ENCODE measurements around the gene MLIP.

MLIP gene

DNA sequence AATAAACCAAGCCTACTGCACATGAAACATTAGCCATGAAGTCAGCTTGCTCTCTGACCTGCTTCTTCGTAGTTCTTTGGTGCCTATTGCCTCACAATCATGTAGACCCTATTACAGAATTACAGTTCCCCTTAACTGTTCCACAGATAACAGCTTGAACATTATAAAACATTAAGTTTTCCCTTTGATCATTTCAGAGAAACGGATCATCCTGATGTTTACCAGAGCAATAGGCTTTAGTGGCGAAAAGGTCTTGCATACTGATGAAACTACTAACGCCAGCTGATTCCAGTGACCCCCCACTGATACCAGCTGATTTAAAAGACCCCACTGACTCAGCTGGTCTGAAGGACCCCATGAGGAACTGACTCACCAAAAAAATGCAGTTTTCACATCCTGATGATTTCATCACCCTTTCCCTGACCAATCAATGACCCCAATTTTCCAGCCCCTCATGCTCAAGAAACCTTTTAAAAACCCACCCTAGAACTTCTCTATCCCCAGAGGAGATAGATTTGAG, 39.4 kb upstream of the MLIP start:
- no peaks in the 10 kb centered on the region for H3K79me1 ChIP-seq (ENCODE audit: low read length)
- no peak overlapping the region for H2AK5ac ChIP-seq (ENCODE audit: low read length)
- no peaks in the 10 kb centered on the region for H3K27me3 ChIP-seq (ENCODE audit: insufficient read depth, low read length)
- H2AFZ ChIP-seq (ENCODE audit: insufficient read depth, low read length, poor library complexity) = no peak overlapping the region
- no peak overlapping the region for H3K4ac ChIP-seq (ENCODE audit: low read depth, low read length)
- no peaks in the 10 kb centered on the region for H3K9me3 ChIP-seq (ENCODE audit: insufficient read depth, low read depth, low read length)
- no peak overlapping the region for H2BK120ac ChIP-seq (ENCODE audit: insufficient read depth, low read length, poor library complexity)
- no peak overlapping the region for H3K23ac ChIP-seq (ENCODE audit: low read length)
- no peak overlapping the region for H4K91ac ChIP-seq (ENCODE audit: low read depth, low read length)
- no peak overlapping the region for H3K18ac ChIP-seq (ENCODE audit: low read length)
- no peak overlapping the region for H3K4me3 ChIP-seq (ENCODE audit: low read depth, low read length)
- DNase-seq = no peak
- H3K9ac ChIP-seq (ENCODE audit: low read length) = no peak overlapping the region
- H3K4me2 ChIP-seq (ENCODE audit: low read length) = no peak overlapping the region
- no peaks in the 10 kb centered on the region for H3K79me2 ChIP-seq (ENCODE audit: control insufficient read depth, insufficient read depth, low read length, poor library complexity)
- no peak overlapping the region for H3K14ac ChIP-seq (ENCODE audit: low read length)
- H4K12ac ChIP-seq (ENCODE audit: low read depth, low read length) = no peak overlapping the region
- H4K8ac ChIP-seq (ENCODE audit: low read depth, low read length) = no peak overlapping the region
- no peak overlapping the region for H3K27ac ChIP-seq (ENCODE audit: low read depth, low read length)
- H2BK5ac ChIP-seq (ENCODE audit: low read depth, low read length, poor library complexity) = no peak overlapping the region
- no peaks in the 10 kb centered on the region for H3K4me1 ChIP-seq (ENCODE audit: control insufficient read depth in 1 of 2, insufficient read depth in 2 of 2, low read length in 2 of 2)
- no CpG with 5 or more reads among the region's 4 CpGs for WGBS (ENCODE audit: extremely low coverage, insufficient coverage, insufficient read length)
- H3K36me3 ChIP-seq (ENCODE audit: control insufficient read depth in 1 of 2, insufficient read depth in 2 of 2, low read length in 2 of 2) = no peaks in the 10 kb centered on the region
- no peak overlapping the region for H2BK12ac ChIP-seq (ENCODE audit: low read length)

- Histone ChIP-seq H3K4ac (ENCODE audit: low read depth, low read length) (no peak overlapping the region), H3K27me3 (ENCODE audit: insufficient read depth, low read length) (no peaks in the 10 kb centered on the region), H2BK5ac (ENCODE audit: low read depth, low read length, poor library complexity) (no peak overlapping the region), H3K4me1 (ENCODE audit: control insufficient read depth in 1 of 2, insufficient read depth in 2 of 2, low read length in 2 of 2) (no peaks in the 10 kb centered on the region), H3K79me2 (ENCODE audit: control insufficient read depth, insufficient read depth, low read length, poor library complexity) (no peaks in the 10 kb centered on the region), H3K4me3 (ENCODE audit: low read depth, low read length) (no peak overlapping the region), H3K14ac (ENCODE audit: low read length) (no peak overlapping the region), H4K91ac (ENCODE audit: low read depth, low read length) (no peak overlapping the region), H3K4me2 (ENCODE audit: low read length) (no peak overlapping the region), H3K9me3 (ENCODE audit: insufficient read depth, low read depth, low read length) (no peaks in the 10 kb centered on the region), H2AK5ac (ENCODE audit: low read length) (no peak overlapping the region), H3K79me1 (ENCODE audit: low read length) (no peaks in the 10 kb centered on the region), H3K27ac (ENCODE audit: low read depth, low read length) (no peak overlapping the region), H4K12ac (ENCODE audit: low read depth, low read length) (no peak overlapping the region), H3K23ac (ENCODE audit: low read length) (no peak overlapping the region), H2AFZ (ENCODE audit: insufficient read depth, low read length, poor library complexity) (no peak overlapping the region), H2BK12ac (ENCODE audit: low read length) (no peak overlapping the region), H3K9ac (ENCODE audit: low read length) (no peak overlapping the region), H2BK120ac (ENCODE audit: insufficient read depth, low read length, poor library complexity) (no peak overlapping the region), H3K18ac (ENCODE audit: low read length) (no peak overlapping the region), H3K36me3 (ENCODE audit: control insufficient read depth in 1 of 2, insufficient read depth in 2 of 2, low read length in 2 of 2) (no peaks in the 10 kb centered on the region), H4K8ac (ENCODE audit: low read depth, low read length) (no peak overlapping the region)
- DNase-seq = no peak
- WGBS (ENCODE audit: extremely low coverage, insufficient coverage, insufficient read length) = no CpG with 5 or more reads among the region's 2 CpGs
Measured at GRCh38 chr6:54072635-54073313, 38.5 kb upstream of the MLIP start.

GRCh38 chr6:54073487-54073886, 37.8 kb upstream of the MLIP start:
- no peak overlapping the region for H2AFZ ChIP-seq (ENCODE audit: insufficient read depth, low read length, poor library complexity)
- no CpG with 5 or more reads among the region's 2 CpGs for WGBS (ENCODE audit: extremely low coverage, insufficient coverage, insufficient read length)

GRCh38 chr6:54074109-54074508, 37.1 kb upstream of the MLIP start:
- H3K79me2 ChIP-seq (ENCODE audit: control insufficient read depth, insufficient read depth, low read length, poor library complexity) = no peaks in the 10 kb centered on the region

More at GRCh38 chr6:54073487-54073886, 37.8 kb upstream of the MLIP start:
- no peak overlapping the region for H3K9ac ChIP-seq (ENCODE audit: low read length)
- H2BK5ac ChIP-seq (ENCODE audit: low read depth, low read length, poor library complexity) = no peak overlapping the region
- no peak overlapping the region for H3K23ac ChIP-seq (ENCODE audit: low read length)
- no peak overlapping the region for H3K27ac ChIP-seq (ENCODE audit: low read depth, low read length)
- H4K91ac ChIP-seq (ENCODE audit: low read depth, low read length) = no peak overlapping the region
- no peaks in the 10 kb centered on the region for H3K9me3 ChIP-seq (ENCODE audit: insufficient read depth, low read depth, low read length)
- H3K18ac ChIP-seq (ENCODE audit: low read length) = no peak overlapping the region
- no peaks in the 10 kb centered on the region for H3K4me1 ChIP-seq (ENCODE audit: control insufficient read depth in 1 of 2, insufficient read depth in 2 of 2, low read length in 2 of 2)
- no peak overlapping the region for H4K8ac ChIP-seq (ENCODE audit: low read depth, low read length)
- H3K27me3 ChIP-seq (ENCODE audit: insufficient read depth, low read length) = no peaks in the 10 kb centered on the region
- H3K14ac ChIP-seq (ENCODE audit: low read length) = no peak overlapping the region
- no peak overlapping the region for H3K4me3 ChIP-seq (ENCODE audit: low read depth, low read length)
- H3K79me1 ChIP-seq (ENCODE audit: low read length) = no peaks in the 10 kb centered on the region
- no peak overlapping the region for H4K12ac ChIP-seq (ENCODE audit: low read depth, low read length)
- no peak overlapping the region for H3K4me2 ChIP-seq (ENCODE audit: low read length)
- H2BK12ac ChIP-seq (ENCODE audit: low read length) = no peak overlapping the region
- no peaks in the 10 kb centered on the region for H3K79me2 ChIP-seq (ENCODE audit: control insufficient read depth, insufficient read depth, low read length, poor library complexity)
- no peaks in the 10 kb centered on the region for H3K36me3 ChIP-seq (ENCODE audit: control insufficient read depth in 1 of 2, insufficient read depth in 2 of 2, low read length in 2 of 2)
- H2AK5ac ChIP-seq (ENCODE audit: low read length) = no peak overlapping the region
- no peak for DNase-seq
- no peak overlapping the region for H3K4ac ChIP-seq (ENCODE audit: low read depth, low read length)
- no peak overlapping the region for H2BK120ac ChIP-seq (ENCODE audit: insufficient read depth, low read length, poor library complexity)

More at GRCh38 chr6:54074109-54074508, 37.1 kb upstream of the MLIP start:
- H2AFZ ChIP-seq (ENCODE audit: insufficient read depth, low read length, poor library complexity) = no peak overlapping the region
- H2BK120ac ChIP-seq (ENCODE audit: insufficient read depth, low read length, poor library complexity) = no peak overlapping the region
- no peak overlapping the region for H2BK12ac ChIP-seq (ENCODE audit: low read length)
- H3K27ac ChIP-seq (ENCODE audit: low read depth, low read length) = no peak overlapping the region
- no peaks in the 10 kb centered on the region for H3K79me1 ChIP-seq (ENCODE audit: low read length)
- H3K4ac ChIP-seq (ENCODE audit: low read depth, low read length) = no peak overlapping the region
- no peak overlapping the region for H3K14ac ChIP-seq (ENCODE audit: low read length)
- no peak overlapping the region for H4K91ac ChIP-seq (ENCODE audit: low read depth, low read length)
- peak in 1 of 2 donors; percentile 22 for DNase-seq
- H3K27me3 ChIP-seq (ENCODE audit: insufficient read depth, low read length) = no peaks in the 10 kb centered on the region
- no peak overlapping the region for H3K9ac ChIP-seq (ENCODE audit: low read length)
- no peak overlapping the region for H3K18ac ChIP-seq (ENCODE audit: low read length)
- no peaks in the 10 kb centered on the region for H3K9me3 ChIP-seq (ENCODE audit: insufficient read depth, low read depth, low read length)
- H3K4me1 ChIP-seq (ENCODE audit: control insufficient read depth in 1 of 2, insufficient read depth in 2 of 2, low read length in 2 of 2) = no peaks in the 10 kb centered on the region
- H3K4me3 ChIP-seq (ENCODE audit: low read depth, low read length) = no peak overlapping the region
- H2BK5ac ChIP-seq (ENCODE audit: low read depth, low read length, poor library complexity) = no peak overlapping the region
- H2AK5ac ChIP-seq (ENCODE audit: low read length) = no peak overlapping the region
- H4K8ac ChIP-seq (ENCODE audit: low read depth, low read length) = no peak overlapping the region
- no CpG with 5 or more reads among the region's 4 CpGs for WGBS (ENCODE audit: extremely low coverage, insufficient coverage, insufficient read length)
- no peak overlapping the region for H3K23ac ChIP-seq (ENCODE audit: low read length)
- H3K36me3 ChIP-seq (ENCODE audit: control insufficient read depth in 1 of 2, insufficient read depth in 2 of 2, low read length in 2 of 2) = no peaks in the 10 kb centered on the region
- H4K12ac ChIP-seq (ENCODE audit: low read depth, low read length) = no peak overlapping the region
- no peak overlapping the region for H3K4me2 ChIP-seq (ENCODE audit: low read length)
